Liver (tissue), 9 donors: ENCODE measurements around the gene ATP5MC3. TPM values are rescaled to one million over a fixed set of nuclear protein-coding genes. Genes with fewer than 3 reads are reported as not detected.

ENCODE experiments used
- DNase-seq: peaks from one replicate; pipeline ENCODE4 v3.0.0-alpha.2; 2017; ENCODE audit warnings: low spot score
- H3K27ac ChIP-seq, 2 donors: one replicate each; pipeline ENCODE4 v1.7.0; 2013; ENCODE audit warnings: inconsistent platforms in 2 of 2, low read length in 2 of 2, control low read depth in 1 of 2, low read depth in 1 of 2, mild to moderate bottlenecking in 1 of 2
- H3K27me3 ChIP-seq, 4 donors: one replicate each; pipeline versions ENCODE4 v1.6.1 to v1.7.0; 2013; ENCODE audit warnings: low read length in 3 of 4, inconsistent platforms in 1 of 4, mild to moderate bottlenecking in 1 of 4, moderate library complexity in 1 of 4; ENCODE audit not compliant: control insufficient read depth in 4 of 4, insufficient read depth in 4 of 4
- H3K36me3 ChIP-seq, 4 donors: one replicate each; pipeline versions ENCODE4 v1.6.1 to v1.7.0; 2013; ENCODE audit warnings: low read length in 3 of 4, mild to moderate bottlenecking in 3 of 4, low read depth in 1 of 4, moderate library complexity in 1 of 4; ENCODE audit not compliant: control insufficient read depth in 4 of 4, insufficient read depth in 3 of 4
- H3K4me1 ChIP-seq, 4 donors: one replicate each; pipeline versions ENCODE4 v1.6.1 to v1.7.0; 2013; ENCODE audit warnings: low read length in 3 of 4, mild to moderate bottlenecking in 3 of 4, moderate library complexity in 1 of 4; ENCODE audit not compliant: control insufficient read depth in 4 of 4, insufficient read depth in 4 of 4
- H3K4me3 ChIP-seq, 3 donors: one replicate each; pipeline versions ENCODE4 v1.6.1 to v1.7.0; 2013; ENCODE audit warnings: low read length in 3 of 3, control low read depth in 1 of 3, low read depth in 1 of 3, mild to moderate bottlenecking in 1 of 3
- H3K9ac ChIP-seq, 2 donors: one replicate each; pipeline ENCODE4 v1.7.0; 2013; ENCODE audit warnings: low read length in 2 of 2, mild to moderate bottlenecking in 2 of 2, moderate library complexity in 2 of 2, control low read depth in 1 of 2, low read depth in 1 of 2
- H3K9me3 ChIP-seq, 4 donors: one replicate each; pipeline versions ENCODE4 v1.6.1 to v1.7.0; 2013; ENCODE audit warnings: low read length in 3 of 4; ENCODE audit not compliant: control insufficient read depth in 4 of 4
- CTCF ChIP-seq: fragments of 150-350 bp; IDR thresholded peaks from 2 replicates; pipeline ENCODE4 v1.5.1; 2017; ENCODE audit warnings: improper control_type of control experiment, low read depth, low read length; ENCODE audit not compliant: missing input control
- FOXA1 ChIP-seq: IDR thresholded peaks from 2 replicates; pipeline ENCODE4 v1.6.1; 2016; ENCODE audit warnings: antibody characterized with exemption
- FOXA2 ChIP-seq: IDR thresholded peaks from 2 replicates; pipeline ENCODE4 v1.6.1; 2016; ENCODE audit warnings: antibody characterized with exemption
- GABPA ChIP-seq, 2 donors: IDR thresholded peaks in 1 of 2; conservative IDR thresholded peaks in 1 of 2; 2 replicates each; pipeline ENCODE4 v1.6.1; 2016; ENCODE audit warnings: antibody characterized with exemption in 2 of 2, mild to moderate bottlenecking in 1 of 2, moderate library complexity in 1 of 2
- HNF4A ChIP-seq, 2 donors: conservative IDR thresholded peaks; 2 replicates each; pipeline ENCODE4 v1.6.1; 2016; ENCODE audit warnings: antibody characterized with exemption in 2 of 2, mild to moderate bottlenecking in 2 of 2
- HNF4G ChIP-seq: IDR thresholded peaks from 2 replicates; pipeline ENCODE4 v1.6.1; 2016; ENCODE audit warnings: antibody characterized with exemption
- JUND ChIP-seq, 2 donors: IDR thresholded peaks; 2 replicates each; pipeline ENCODE4 v1.6.1; 2016; ENCODE audit warnings: antibody characterized with exemption in 2 of 2
- MAX ChIP-seq: IDR thresholded peaks from 2 replicates; pipeline ENCODE4 v1.6.1; 2016; ENCODE audit warnings: antibody characterized with exemption
- RAD21 ChIP-seq, 2 donors: IDR thresholded peaks; 2 replicates each; pipeline ENCODE4 v1.6.1; 2016; ENCODE audit warnings: antibody characterized with exemption in 2 of 2, mild to moderate bottlenecking in 2 of 2
- SP1 ChIP-seq: IDR thresholded peaks from 2 replicates; pipeline ENCODE4 v1.6.1; 2018; ENCODE audit warnings: antibody characterized with exemption, mild to moderate bottlenecking
- TAF1 ChIP-seq: conservative IDR thresholded peaks from 2 replicates; pipeline ENCODE4 v1.6.1; 2016; ENCODE audit warnings: antibody characterized with exemption, mild to moderate bottlenecking
- WGBS: extraction: QIAGEN DNeasy Blood & Tissue Kit; methylation state at CpG from one replicate; pipeline ENCODE4 v1.1.7; 2013; 5-methylcytosine and 5-hydroxymethylcytosine counted together
- polyA plus RNA-seq, 2 donors: library from polyadenylated mRNA; stranded (reverse) in 1 of 2; unstranded in 1 of 2; fragments of 200-250 nt in 1 of 2; fragments of >200 nt in 1 of 2; fragmentation: Nextera tagmentation in 1 of 2; extraction: Ambion mirVana in 1 of 2; gene quantifications; one replicate each; pipeline versions ENCODE4 v1.2.1 to v1.2.3, GENCODE V29; 2013 to 2015
- total RNA-seq, 2 donors: library from RNA; depleted of rRNA; stranded (reverse); fragments of >200 nt; gene quantifications; one replicate each; pipeline ENCODE4 v1.2.3, GENCODE V29; 2014
- donor health status: healthy.
- donor health status: healthy.
- donor health status: healthy.
- donor health status: healthy.
- donor health status: healthy.

ATP5MC3 gene
- total and polyA plus RNA-seq, 4 donors, result 95.2 to 403 (median 227) TPM

- no peak for DNase-seq
- Histone ChIP-seq H3K27me3 (no peaks in the 10 kb centered on the region), H3K9ac (no peak overlapping the region), H3K36me3 (peaks cover 0 to under 1% (median 0%) of the 10 kb centered on the region in 4 donors), H3K4me3 (no peak overlapping the region), H3K4me1 (no peaks in the 10 kb centered on the region), H3K27ac (no peak overlapping the region), H3K9me3 (no peaks in the 10 kb centered on the region)
- WGBS, result 96% methylated on average over 2 of the region's 2 CpGs
- TF ChIP-seq HNF4G (no peak), HNF4A (conservative IDR thresholded peaks at IDR 0.05) (peak in 1 of 2 donors; percentile 20)
These were observed 37.8 kb downstream of the ATP5MC3 start for GRCh38 chr2:175143678-175144077.

GRCh38 chr2:175143191-175143590, 38.3 kb downstream of the ATP5MC3 start:
- H3K36me3 ChIP-seq, result peaks cover 0 to 2% (median 0%) of the 10 kb centered on the region in 4 donors
- DNase-seq, result no peak
- TF ChIP-seq JUND (IDR thresholded peaks at IDR 0.05) (no peak), HNF4G (no peak), MAX (no peak), GABPA (IDR thresholded peaks at IDR 0.05 in 1 of 2, conservative IDR thresholded peaks at IDR 0.05 in 1 of 2) (no peak), TAF1 (no peak), FOXA1 (no peak), HNF4A (conservative IDR thresholded peaks at IDR 0.05) (no peak), CTCF (no peak)
- 97% methylated on average over 1 of the region's 1 CpG for WGBS
- no peaks in the 10 kb centered on the region for H3K27me3 ChIP-seq
- H3K4me3 ChIP-seq, result no peak overlapping the region
- H3K9ac ChIP-seq, result no peak overlapping the region
- H3K9me3 ChIP-seq, result no peaks in the 10 kb centered on the region
- H3K4me1 ChIP-seq, result no peaks in the 10 kb centered on the region
- no peak overlapping the region for H3K27ac ChIP-seq

- Histone ChIP-seq H3K27ac (no peak overlapping the region), H3K27me3 (no peaks in the 10 kb centered on the region), H3K9me3 (no peaks in the 10 kb centered on the region), H3K4me1 (no peaks in the 10 kb centered on the region), H3K36me3 (peaks cover 0 to 5% (median 1%) of the 10 kb centered on the region in 4 donors), H3K9ac (no peak overlapping the region), H3K4me3 (no peak overlapping the region)
- WGBS, result 86% methylated on average over 2 of the region's 2 CpGs
- TF ChIP-seq SP1 (no peak), CTCF (no peak), FOXA1 (no peak), FOXA2 (no peak), RAD21 (IDR thresholded peaks at IDR 0.05) (no peak)
- no peak for DNase-seq
These were observed 41.2 kb downstream of the ATP5MC3 start for GRCh38 chr2:175140332-175140731.
